ENCODE data around the gene ANKRD9.

DNA sequence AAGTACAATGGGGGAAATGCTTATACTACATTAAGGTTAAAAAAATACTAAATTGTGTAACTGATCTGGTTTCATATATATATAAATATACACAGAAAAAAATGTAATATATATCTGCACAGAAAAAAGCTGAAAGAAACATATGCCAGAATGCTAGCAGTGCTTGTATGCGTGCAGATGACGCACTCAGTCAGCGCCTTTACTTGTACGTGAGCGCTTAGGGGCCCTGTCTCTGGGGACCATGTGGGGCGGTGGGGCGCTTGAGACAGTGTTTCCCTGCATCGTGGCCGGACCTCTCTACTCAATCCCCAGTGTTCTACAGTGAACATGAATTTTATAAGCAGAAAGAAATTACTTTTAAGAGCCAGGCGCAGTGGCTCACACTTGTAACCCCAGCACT lies 7.0 kb downstream of the ANKRD9 start:
- TF ChIP-seq MXI1 (conservative IDR thresholded peaks at IDR 0.05; ENCODE audit: poor library complexity, severe bottlenecking) (no peak), POLR2AphosphoS5 (IDR thresholded peaks at IDR 0.05) (no peak), SMC3 (conservative IDR thresholded peaks at IDR 0.05; ENCODE audit: poor library complexity) (no peak)
- TF ChIP-seq, protein P1, sequence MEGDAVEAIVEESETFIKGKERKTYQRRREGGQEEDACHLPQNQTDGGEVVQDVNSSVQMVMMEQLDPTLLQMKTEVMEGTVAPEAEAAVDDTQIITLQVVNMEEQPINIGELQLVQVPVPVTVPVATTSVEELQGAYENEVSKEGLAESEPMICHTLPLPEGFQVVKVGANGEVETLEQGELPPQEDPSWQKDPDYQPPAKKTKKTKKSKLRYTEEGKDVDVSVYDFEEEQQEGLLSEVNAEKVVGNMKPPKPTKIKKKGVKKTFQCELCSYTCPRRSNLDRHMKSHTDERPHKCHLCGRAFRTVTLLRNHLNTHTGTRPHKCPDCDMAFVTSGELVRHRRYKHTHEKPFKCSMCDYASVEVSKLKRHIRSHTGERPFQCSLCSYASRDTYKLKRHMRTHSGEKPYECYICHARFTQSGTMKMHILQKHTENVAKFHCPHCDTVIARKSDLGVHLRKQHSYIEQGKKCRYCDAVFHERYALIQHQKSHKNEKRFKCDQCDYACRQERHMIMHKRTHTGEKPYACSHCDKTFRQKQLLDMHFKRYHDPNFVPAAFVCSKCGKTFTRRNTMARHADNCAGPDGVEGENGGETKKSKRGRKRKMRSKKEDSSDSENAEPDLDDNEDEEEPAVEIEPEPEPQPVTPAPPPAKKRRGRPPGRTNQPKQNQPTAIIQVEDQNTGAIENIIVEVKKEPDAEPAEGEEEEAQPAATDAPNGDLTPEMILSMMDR (IDR thresholded peaks at IDR 0.05; ENCODE audit: poor library complexity, severe bottlenecking): no peak

All from neural cell (in vitro differentiated cells).